ENCODE measurements around the gene TMBIM1.
"Not testable (repeated sequence)": the region's sequence is repeated elsewhere in the genome, so short reads cannot be mapped to it uniquely, and the experiment has no call there.

The TMBIM1 gene

DNA sequence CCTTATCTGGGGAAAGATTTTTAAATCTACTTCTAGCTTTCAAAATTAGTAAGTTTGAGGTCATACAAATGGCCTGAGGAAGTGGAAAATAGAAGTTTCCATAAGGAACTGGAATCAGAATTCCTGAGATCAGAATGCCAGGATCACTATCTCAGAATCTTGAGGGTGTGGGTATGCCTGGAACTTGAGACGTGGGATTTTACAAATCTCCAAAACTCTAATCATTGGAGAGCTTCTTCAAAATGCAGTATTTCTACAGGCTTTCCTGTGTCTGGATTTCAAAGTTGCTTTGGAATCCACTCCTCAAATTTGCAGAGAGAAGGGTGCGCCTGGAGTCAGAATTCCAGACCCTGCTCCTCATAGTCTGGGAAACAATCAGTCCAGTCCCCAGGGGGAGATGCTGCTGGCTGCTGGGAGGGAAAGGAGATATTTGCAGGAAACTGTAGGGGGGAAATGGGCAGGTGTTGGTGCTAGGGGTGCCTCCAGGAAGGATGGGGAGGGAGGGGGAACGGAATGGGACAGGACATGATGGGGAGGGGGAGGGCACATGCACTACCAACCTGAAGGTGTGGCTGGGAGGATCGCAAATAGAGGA is 33.4 kb upstream of the TMBIM1 start:
- Mint-ChIP-seq H3K4me3 (no peak overlapping the region), H3K27me3 (ENCODE audit: low read depth) (peaks cover 32% of the 10 kb centered on the region), H3K9me3 (no peaks in the 10 kb centered on the region), H3K27ac (no peak overlapping the region), H3K4me1 (ENCODE audit: low read depth) (peaks cover 6% of the 10 kb centered on the region), H3K36me3 (ENCODE audit: low read depth) (no peaks in the 10 kb centered on the region)
- no peak for DNase-seq (ENCODE audit: low spot score)

DNA sequence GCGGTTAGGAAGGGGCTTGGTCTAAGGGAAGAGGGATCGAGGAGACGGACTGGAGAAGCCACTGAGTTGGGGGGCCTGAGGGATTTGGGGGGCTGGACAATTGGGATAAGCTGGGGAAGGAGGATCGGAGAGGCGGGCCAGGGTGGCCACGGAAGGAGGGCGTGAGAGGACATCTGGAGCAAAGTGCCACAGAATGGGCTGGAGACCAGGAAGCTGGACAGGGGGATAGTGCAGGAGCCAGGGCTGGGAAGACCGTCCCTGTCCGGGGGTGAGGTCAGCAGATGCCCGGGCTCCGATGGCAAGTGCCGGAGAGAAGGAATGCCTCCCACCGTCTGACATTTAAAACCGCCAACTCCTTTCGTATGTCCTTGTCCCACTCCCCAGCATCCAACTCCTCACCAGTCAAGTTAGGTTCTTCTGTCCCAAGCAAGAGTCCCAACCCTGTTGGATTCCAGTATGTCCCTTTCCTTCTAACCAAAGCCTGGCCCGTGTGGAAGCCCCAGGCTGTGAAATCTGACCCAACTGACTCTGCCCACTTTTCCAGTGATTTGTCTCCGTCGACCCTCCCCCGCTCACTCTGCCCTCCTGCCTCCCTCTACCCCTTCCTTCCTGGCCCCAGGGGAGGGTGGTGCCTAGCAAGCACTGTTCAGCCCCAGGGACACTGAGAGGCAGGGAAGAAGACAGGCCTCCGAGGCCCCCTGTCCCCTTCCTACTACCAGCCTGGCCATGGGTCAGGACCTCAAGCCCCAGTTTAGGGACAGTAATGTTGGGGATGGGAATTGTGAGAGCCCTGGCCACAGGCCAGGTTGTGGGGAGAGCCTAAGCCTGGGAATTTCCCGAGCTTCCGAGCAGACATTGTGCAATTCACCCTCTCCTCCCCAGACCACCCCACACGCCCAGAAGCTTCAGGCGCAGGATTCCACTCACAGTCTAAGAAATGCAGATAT is 31.5 kb upstream of the TMBIM1 start:
- H3K27me3 Mint-ChIP-seq (ENCODE audit: low read depth), result peaks cover 32% of the 10 kb centered on the region
- no peak overlapping the region for H3K27ac Mint-ChIP-seq
- DNase-seq (ENCODE audit: low spot score), result no peak
- H3K9me3 Mint-ChIP-seq, result no peaks in the 10 kb centered on the region
- peaks cover 6% of the 10 kb centered on the region for H3K4me1 Mint-ChIP-seq (ENCODE audit: low read depth)
- H3K4me3 Mint-ChIP-seq, result peak overlapping the region; percentile 80
- no peaks in the 10 kb centered on the region for H3K36me3 Mint-ChIP-seq (ENCODE audit: low read depth)

DNA sequence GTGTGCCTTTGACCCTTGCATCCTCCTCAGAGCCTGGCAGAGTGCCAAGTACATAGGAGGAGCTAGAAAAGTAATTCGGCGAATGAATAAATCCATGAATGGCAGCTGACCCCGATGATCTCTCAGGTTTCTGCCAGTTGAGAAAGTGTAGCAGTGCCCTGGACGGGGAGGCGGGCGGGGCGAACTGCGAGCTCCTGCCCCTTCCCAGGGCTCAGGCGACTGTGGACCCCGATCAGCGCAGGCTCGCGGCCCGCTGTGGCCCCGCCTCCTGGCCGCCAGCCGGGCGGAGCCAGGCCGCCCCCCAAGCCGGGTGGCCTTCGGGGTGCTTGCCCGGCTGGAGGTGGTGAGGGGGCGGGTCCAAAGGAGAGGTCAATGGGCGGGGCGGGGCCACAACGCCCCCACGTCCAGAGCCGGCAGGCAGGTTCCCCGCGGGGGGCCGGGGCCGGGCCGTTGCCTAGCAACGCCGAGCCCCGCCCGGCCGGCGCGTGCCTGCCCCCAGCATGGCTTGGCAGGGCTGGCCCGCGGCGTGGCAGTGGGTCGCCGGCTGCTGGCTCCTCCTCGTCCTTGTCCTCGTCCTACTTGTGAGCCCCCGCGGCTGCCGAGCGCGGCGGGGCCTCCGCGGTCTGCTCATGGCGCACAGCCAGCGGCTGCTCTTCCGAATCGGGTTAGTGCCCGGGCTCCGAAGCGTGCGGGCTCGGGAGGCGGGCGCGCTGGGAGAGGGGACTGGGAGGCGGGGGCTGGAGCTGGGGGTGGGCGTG is 30.6 kb upstream of the TMBIM1 start:
- Mint-ChIP-seq H3K4me3 (peak overlapping the region; percentile 80), H3K27me3 (ENCODE audit: low read depth) (peaks cover 32% of the 10 kb centered on the region), H3K36me3 (ENCODE audit: low read depth) (no peaks in the 10 kb centered on the region), H3K27ac (no peak overlapping the region), H3K4me1 (ENCODE audit: low read depth) (peaks cover 6% of the 10 kb centered on the region), H3K9me3 (no peaks in the 10 kb centered on the region)
- DNase-seq (ENCODE audit: low spot score), result peak; percentile 34

DNA sequence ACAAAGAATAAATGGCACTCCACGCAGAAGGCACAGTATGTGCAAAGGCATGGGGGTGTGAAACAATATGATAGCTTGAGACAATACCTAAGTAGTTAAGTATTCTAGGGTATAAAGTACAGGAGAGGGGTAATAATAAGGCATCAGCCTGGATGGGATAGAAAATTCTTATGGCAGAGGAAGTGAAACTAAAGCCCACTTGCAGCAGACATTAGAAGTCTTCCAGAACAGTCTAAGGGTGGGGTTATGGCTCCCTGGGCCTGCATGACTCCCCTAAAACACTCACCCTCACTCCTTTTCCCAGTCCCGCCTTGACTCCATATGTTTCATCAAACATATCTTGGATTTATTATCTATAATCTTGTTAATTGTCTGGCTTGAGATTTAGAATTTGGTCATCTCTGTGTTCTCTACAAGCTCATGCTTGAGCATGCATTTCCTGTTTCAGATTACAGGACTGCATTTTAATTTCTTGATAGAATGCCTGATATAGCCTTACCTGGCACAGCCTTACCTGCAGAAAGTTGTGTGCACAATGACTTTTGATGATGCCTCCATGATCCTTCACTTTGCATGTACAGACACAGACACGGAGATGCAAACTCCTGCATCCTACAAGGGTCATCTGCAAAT is 28.5 kb upstream of the TMBIM1 start:
- no peak for DNase-seq (ENCODE audit: low spot score)
- Mint-ChIP-seq H3K4me3 (no peak overlapping the region), H3K9me3 (no peaks in the 10 kb centered on the region), H3K27ac (no peak overlapping the region), H3K36me3 (ENCODE audit: low read depth) (peaks cover 3% of the 10 kb centered on the region), H3K27me3 (ENCODE audit: low read depth) (peaks cover 29% of the 10 kb centered on the region), H3K4me1 (ENCODE audit: low read depth) (peaks cover 20% of the 10 kb centered on the region)

DNA sequence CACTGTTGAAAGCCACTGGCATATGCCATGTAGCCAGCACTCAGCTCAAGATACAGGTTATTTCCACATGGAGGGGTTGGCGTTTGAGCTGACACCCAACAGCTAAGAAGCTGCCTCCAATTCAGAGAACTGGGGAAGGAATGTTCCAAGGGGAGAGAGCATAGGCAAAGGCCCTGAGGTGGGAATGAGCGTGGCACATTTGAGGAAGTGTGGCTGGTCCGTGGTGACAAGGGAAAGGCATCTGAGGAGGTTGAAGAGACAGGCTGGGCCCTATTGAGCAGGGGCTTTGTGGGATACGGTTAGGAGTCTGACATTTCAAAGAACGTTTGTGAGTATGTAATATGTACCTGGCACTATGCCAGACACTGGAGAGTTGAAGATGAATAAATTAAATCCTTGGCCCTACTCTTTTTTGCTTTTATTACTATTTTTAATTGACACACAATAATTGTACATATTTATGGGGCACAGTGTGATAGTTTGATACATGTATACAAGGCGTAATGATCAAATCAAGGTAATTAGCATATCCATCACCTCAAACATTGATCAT is 27.6 kb upstream of the TMBIM1 start:
- Mint-ChIP-seq H3K36me3 (ENCODE audit: low read depth) (peaks cover 3% of the 10 kb centered on the region), H3K27me3 (ENCODE audit: low read depth) (peaks cover 23% of the 10 kb centered on the region), H3K9me3 (no peaks in the 10 kb centered on the region), H3K4me1 (ENCODE audit: low read depth) (peaks cover 25% of the 10 kb centered on the region), H3K4me3 (no peak overlapping the region), H3K27ac (no peak overlapping the region)
- DNase-seq (ENCODE audit: low spot score), result no peak

DNA sequence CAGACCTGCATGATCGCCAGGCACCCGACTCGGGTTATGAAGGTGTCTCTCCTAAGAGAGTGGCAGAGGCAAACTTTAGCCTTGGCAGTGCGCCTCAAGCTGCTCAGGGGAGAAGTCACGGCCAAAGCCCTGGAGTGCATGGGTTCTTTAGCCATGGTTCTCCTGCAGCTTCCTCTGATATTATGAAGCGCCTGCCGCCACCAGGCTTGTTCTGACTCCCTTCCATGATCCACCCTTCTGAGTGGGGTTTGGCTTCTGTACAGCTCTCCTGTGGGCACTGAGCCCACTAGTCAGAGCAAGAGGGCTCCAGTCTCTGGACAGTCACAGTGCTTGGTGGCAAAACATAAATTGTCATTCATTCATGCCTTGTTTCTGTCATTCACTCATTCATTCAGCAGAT is 25.9 kb upstream of the TMBIM1 start:
- no peak overlapping the region for H3K4me3 Mint-ChIP-seq
- peaks cover 23% of the 10 kb centered on the region for H3K4me1 Mint-ChIP-seq (ENCODE audit: low read depth)

DNA sequence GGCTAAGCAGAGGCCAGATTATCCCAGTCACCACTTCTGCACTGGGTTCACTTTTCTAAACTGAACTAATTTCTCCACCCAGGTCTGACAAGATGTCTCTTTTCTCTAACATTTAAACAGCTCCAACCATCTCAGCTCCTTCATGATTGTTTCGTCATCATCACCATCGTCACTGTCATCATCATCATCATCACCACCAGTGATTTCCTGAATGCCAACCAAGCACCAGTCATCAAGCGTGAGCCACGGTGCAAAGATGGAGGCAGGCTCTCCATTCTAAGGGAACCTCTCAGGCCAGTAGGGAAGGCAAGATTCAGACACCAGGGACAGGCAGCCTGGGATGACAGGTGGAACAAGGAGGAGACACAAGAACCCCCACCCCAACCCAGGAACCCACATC is 25.5 kb upstream of the TMBIM1 start:
- H3K9me3 Mint-ChIP-seq, result no peaks in the 10 kb centered on the region
- H3K27ac Mint-ChIP-seq, result no peak overlapping the region
- peaks cover 23% of the 10 kb centered on the region for H3K4me1 Mint-ChIP-seq (ENCODE audit: low read depth)
- H3K4me3 Mint-ChIP-seq, result no peak overlapping the region
- peaks cover 10% of the 10 kb centered on the region for H3K27me3 Mint-ChIP-seq (ENCODE audit: low read depth)
- H3K36me3 Mint-ChIP-seq (ENCODE audit: low read depth), result peaks cover 3% of the 10 kb centered on the region
- DNase-seq (ENCODE audit: low spot score), result no peak

More for the DNA sequence above, 25.9 kb upstream of the TMBIM1 start:
- no peak for DNase-seq (ENCODE audit: low spot score)
- peaks cover 10% of the 10 kb centered on the region for H3K27me3 Mint-ChIP-seq (ENCODE audit: low read depth)
- no peaks in the 10 kb centered on the region for H3K9me3 Mint-ChIP-seq
- peaks cover 3% of the 10 kb centered on the region for H3K36me3 Mint-ChIP-seq (ENCODE audit: low read depth)
- no peak overlapping the region for H3K27ac Mint-ChIP-seq

DNA sequence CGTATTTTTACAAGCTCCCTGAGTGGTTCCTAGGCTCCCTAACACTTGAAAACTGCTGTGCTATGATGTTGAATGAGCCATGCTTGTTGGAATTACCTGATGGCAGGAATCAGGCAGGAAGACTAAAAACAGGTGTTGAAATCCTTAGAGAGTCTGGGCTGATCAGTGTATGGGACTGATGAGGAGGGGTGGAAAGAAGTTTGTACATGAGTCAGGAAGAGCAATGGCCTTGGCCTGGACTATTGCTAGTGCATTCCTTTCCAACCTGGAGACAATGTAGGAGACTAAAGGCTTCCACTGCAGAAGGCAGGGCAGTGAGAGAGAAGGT is 25.0 kb upstream of the TMBIM1 start:
- Mint-ChIP-seq H3K9me3 (no peaks in the 10 kb centered on the region), H3K4me3 (no peak overlapping the region), H3K36me3 (ENCODE audit: low read depth) (peaks cover 3% of the 10 kb centered on the region), H3K27me3 (ENCODE audit: low read depth) (peaks cover 5% of the 10 kb centered on the region), H3K27ac (peak overlapping the region; percentile 64), H3K4me1 (ENCODE audit: low read depth) (peaks cover 20% of the 10 kb centered on the region)
- no peak for DNase-seq (ENCODE audit: low spot score)

DNA sequence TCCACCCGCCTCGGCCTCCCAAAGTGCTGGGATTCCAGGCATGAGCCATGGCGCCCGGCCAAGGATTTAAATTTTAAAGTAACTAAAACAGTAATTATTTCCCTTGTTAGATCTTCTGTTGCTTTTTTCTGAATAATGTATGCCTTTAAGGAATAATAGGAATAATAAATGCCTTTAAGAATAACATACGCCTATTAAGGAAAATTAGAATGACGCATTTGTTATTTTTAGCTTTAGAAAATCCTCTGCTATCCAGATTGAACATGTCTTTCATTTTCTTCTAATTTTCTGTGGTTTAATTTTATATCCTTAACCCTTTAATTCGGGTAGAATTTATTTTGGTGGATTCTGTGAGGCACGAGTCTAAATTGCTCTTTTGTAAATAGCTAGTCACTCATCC is 23.1 kb upstream of the TMBIM1 start:
- DNase-seq (ENCODE audit: low spot score), result no peak
- Mint-ChIP-seq H3K27me3 (ENCODE audit: low read depth) (no peaks in the 10 kb centered on the region), H3K36me3 (ENCODE audit: low read depth) (peaks cover 3% of the 10 kb centered on the region), H3K9me3 (no peaks in the 10 kb centered on the region), H3K4me3 (no peak overlapping the region), H3K4me1 (ENCODE audit: low read depth) (peaks cover 20% of the 10 kb centered on the region), H3K27ac (no peak overlapping the region)

DNA sequence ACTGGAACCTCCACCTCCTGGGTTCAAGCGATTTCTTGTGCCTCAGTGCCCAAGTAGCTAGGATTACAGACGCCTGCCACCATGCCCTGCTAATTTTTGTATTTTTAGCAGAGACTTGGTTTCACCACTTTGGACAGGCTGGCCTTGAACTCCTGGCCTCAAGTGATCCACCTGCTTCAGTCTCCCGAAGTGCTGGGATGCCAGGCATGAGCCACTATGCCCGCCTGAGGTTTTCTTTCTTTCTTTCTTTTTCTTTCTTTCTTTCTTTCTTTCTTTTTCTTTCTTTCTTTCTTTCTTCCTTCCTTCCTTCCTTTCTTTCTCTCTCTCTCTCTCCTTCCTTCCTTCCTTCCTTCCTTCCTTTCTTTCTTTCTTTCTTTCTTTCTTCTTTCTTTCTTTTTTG is 22.5 kb upstream of the TMBIM1 start:
- H3K9me3 Mint-ChIP-seq; H3K36me3 Mint-ChIP-seq (ENCODE audit: low read depth); H3K27me3 Mint-ChIP-seq (ENCODE audit: low read depth); DNase-seq (ENCODE audit: low spot score); H3K27ac Mint-ChIP-seq; H3K4me3 Mint-ChIP-seq: not testable (repeated sequence)
- H3K4me1 Mint-ChIP-seq (ENCODE audit: low read depth), result peaks cover 20% of the 10 kb centered on the region

DNA sequence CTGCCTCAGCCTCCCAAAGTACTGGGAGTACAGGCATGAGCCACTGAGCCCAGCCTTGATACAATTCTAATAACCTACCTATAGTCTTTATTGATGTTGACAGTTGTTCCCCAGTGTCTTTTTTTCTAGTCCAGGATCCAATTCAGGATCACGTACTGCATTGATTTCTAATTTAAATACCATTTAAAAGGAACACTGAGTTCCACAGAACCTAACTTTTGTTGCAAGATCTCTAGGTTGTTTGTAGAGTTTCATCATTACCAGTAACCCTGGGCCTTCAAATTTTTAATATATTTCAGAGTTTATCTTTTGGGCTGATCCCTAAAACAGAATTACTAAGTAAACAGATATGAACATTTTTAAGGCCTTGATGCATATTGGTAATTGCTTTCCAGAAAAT is 21.1 kb upstream of the TMBIM1 start:
- no peak overlapping the region for H3K27ac Mint-ChIP-seq
- H3K9me3 Mint-ChIP-seq, result no peaks in the 10 kb centered on the region
- no peaks in the 10 kb centered on the region for H3K27me3 Mint-ChIP-seq (ENCODE audit: low read depth)
- H3K36me3 Mint-ChIP-seq (ENCODE audit: low read depth), result peaks cover 3% of the 10 kb centered on the region
- DNase-seq (ENCODE audit: low spot score), result no peak
- H3K4me1 Mint-ChIP-seq (ENCODE audit: low read depth), result peaks cover 20% of the 10 kb centered on the region
- H3K4me3 Mint-ChIP-seq, result no peak overlapping the region

DNA sequence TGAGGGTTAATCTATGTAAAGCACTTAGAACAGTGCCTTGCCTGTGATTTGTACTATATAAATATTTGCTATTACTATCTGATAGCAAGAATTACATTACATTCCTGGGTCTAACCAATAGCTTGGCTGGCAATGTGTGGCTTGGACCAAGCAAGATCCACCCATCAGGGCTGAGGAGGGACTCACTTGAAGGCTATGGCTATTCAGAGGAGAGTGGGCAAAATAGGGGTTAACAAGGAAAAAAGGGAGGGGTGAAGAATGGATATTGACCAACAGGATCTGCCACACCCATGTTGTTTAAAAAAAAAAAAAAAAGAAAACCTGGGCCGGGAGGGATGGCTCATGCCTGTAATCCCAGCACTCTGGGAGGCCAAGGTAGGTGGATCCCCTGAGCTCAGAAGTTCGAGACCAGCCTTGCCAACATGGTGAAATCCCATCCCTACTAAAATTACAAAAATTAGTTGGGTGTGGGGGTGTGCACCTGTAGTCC is 20.0 kb upstream of the TMBIM1 start:
- H3K27ac Mint-ChIP-seq, result no peak overlapping the region
- H3K4me3 Mint-ChIP-seq, result no peak overlapping the region
- H3K4me1 Mint-ChIP-seq (ENCODE audit: low read depth), result peaks cover 20% of the 10 kb centered on the region
- H3K27me3 Mint-ChIP-seq (ENCODE audit: low read depth), result peaks cover 2% of the 10 kb centered on the region
- no peaks in the 10 kb centered on the region for H3K9me3 Mint-ChIP-seq
- no peak for DNase-seq (ENCODE audit: low spot score)
- peaks cover 3% of the 10 kb centered on the region for H3K36me3 Mint-ChIP-seq (ENCODE audit: low read depth)

DNA sequence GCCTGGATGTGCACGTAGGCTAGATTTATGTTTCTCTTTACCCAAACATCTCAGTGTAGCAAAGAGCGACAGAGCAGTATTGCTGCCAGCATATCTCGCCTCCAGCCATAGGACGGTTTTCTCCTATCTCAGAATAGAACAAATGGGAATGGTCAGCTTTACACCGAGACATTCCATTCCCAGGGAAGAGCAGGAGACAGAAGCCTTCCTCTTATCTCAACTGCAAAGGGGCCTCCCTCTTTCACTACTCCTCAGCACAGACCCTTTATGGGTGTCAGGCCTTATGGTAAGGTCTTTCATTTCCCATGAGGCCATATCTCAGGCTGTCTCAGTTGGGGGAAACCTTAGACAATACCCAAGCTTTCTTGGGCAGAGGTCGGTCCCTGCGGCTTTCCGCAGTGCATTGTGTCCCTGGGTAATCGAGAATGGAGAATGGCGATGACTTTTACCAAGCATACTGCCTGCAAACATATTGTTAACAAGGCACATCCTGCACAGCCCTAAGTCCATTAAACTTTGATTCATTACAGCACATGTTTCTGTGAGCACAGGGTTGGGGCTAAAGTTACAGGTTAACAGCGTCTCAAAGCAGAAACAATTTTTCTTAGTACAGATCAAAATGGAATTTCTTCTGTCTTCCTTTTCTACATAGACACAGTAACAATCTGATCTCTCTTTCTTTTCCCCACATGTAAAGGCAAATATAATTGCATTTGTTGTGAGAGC is 19.4 kb upstream of the TMBIM1 start:
- not testable (repeated sequence) for H3K4me3 Mint-ChIP-seq; H3K27ac Mint-ChIP-seq; H3K27me3 Mint-ChIP-seq (ENCODE audit: low read depth); H3K9me3 Mint-ChIP-seq; H3K36me3 Mint-ChIP-seq (ENCODE audit: low read depth); DNase-seq (ENCODE audit: low spot score)
- H3K4me1 Mint-ChIP-seq (ENCODE audit: low read depth), result peaks cover 15% of the 10 kb centered on the region
